Activated CD4-positive, alpha-beta T cell treated with anti-CD3 and anti-CD28 coated beads for 36 hours (primary cell): ENCODE data around the gene EBF3. TPM values are rescaled to one million over a fixed set of nuclear protein-coding genes. Genes with fewer than 3 reads are reported as not detected.

ENCODE experiments used
- ATAC-seq: fragments of 200-7000 bp; cut with Tn5 transposase; one replicate; pipeline ENCODE4 v1.10.0; 2021; ENCODE audit warnings: mild to moderate bottlenecking, moderate library complexity
- CTCF ChIA-PET: fragments of 350-600 bp; sonication (Branson Sonifier 250); formaldehyde crosslinking; loops from one replicate; lab custom pipeline; 2021; ENCODE audit warnings: antibody characterized with exemption; lab: Charles Lee
- POLR2A ChIA-PET: fragments of 350-600 bp; sonication (Branson Sonifier 250); formaldehyde crosslinking; loops from one replicate; lab custom pipeline; 2021; ENCODE audit warnings: antibody characterized with exemption, inconsistent platforms; lab: Charles Lee
- DNase-seq: peaks from one replicate; pipeline ENCODE4 v3.0.0-alpha.2; 2020
- H3K27ac Mint-ChIP-seq: one replicate; pipeline ENCODE4 v1.8.0; 2021; ENCODE audit warnings: mixed read lengths
- H3K27me3 Mint-ChIP-seq: one replicate; pipeline ENCODE4 v1.8.0; 2021; ENCODE audit warnings: mixed read lengths
- H3K36me3 Mint-ChIP-seq: one replicate; pipeline ENCODE4 v1.8.0; 2021; ENCODE audit warnings: low read depth, mixed read lengths
- H3K4me1 Mint-ChIP-seq: one replicate; pipeline ENCODE4 v1.8.0; 2021; ENCODE audit warnings: mixed read lengths
- H3K4me3 Mint-ChIP-seq: one replicate; pipeline ENCODE4 v1.8.0; 2021; ENCODE audit warnings: mild to moderate bottlenecking, moderate library complexity, mixed read lengths
- H3K9me3 Mint-ChIP-seq: one replicate; pipeline ENCODE4 v1.8.0; 2021; ENCODE audit warnings: low read depth, mixed read lengths
- intact Hi-C, 2 experiments: fragments of 100-400 bp; cut with DNase I in 1 of 2; cut with micrococcal nuclease in 1 of 2; formaldehyde crosslinking; loops; one replicate each; pipeline versions ENCODE4 v1.14.2 to v1.15.1; 2022 to 2024; cut with DNase I, micrococcal nuclease
- total RNA-seq, 2 experiments: library from RNA; stranded (reverse); gene quantifications; one replicate each; pipeline ENCODE4 v1.2.3, GENCODE V29; 2021

Gene EBF3
- total RNA-seq, 2 experiments from 2014 or later: not detected

GRCh38 chr10:129840196-129840590 is 123.9 kb downstream of the EBF3 start:
- Mint-ChIP-seq H3K9me3 (no peaks in the 10 kb centered on the region), H3K4me3 (no peak overlapping the region), H3K4me1 (no peaks in the 10 kb centered on the region), H3K36me3 (no peaks in the 10 kb centered on the region), H3K27me3 (no peaks in the 10 kb centered on the region), H3K27ac (no peak overlapping the region)
- ATAC-seq (no peak), DNase-seq (no peak)
- CTCF ChIA-PET: no interaction called here
- POLR2A ChIA-PET: no interaction called here
- intact Hi-C loops: no loop called here

DNA sequence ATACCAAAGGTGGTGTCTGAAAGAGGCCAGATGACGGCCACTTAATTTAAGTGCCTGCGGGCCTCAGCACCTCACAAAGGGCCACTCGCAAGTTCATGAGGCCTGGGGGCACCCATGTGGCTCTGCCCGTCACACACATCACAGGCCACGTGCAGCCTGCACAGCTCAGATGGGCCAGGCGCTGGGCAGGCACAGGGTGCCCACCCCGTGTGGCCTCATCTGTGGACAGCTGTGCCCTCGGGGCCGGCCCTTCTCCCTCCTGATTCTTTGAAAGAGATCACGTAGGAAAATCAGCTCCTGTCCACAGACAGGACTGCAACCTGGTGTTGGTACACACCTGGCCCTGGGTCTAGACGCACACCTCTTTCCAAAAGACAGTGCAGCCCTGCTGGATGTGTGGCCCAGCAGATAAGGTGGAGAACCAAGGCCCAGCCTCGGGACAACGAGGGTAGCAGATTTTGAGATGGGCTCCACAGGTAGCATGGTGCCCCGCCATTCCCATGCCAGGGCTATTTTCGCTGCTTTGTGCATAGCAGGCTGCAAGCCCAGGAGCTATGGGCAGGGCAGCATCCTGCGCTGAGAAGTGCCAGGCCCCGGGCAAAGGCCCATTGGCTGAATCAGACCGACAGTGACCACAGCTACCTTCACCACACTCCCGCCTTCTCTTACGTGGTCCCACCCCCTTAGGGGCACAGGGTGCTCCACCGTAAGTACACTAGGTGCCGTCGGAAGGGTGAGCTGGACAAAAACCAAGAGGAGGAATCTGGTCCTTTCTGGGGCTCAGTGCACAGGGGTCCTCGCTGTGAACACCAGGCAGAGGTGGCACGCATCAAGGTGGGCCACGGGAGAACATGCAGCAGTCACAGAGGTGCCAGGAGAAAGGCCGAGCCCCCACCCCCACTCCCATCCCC is 124.5 kb downstream of the EBF3 start:
- H3K27me3 Mint-ChIP-seq: no peaks in the 10 kb centered on the region
- ChIA-PET POLR2A (no interaction called here), CTCF (no interaction called here)
- no peaks in the 10 kb centered on the region for H3K36me3 Mint-ChIP-seq
- H3K4me3 Mint-ChIP-seq: no peak overlapping the region
- no peaks in the 10 kb centered on the region for H3K4me1 Mint-ChIP-seq
- no peak for ATAC-seq
- no peaks in the 10 kb centered on the region for H3K9me3 Mint-ChIP-seq
- intact Hi-C loops: no loop called here
- H3K27ac Mint-ChIP-seq: no peak overlapping the region
- no peak for DNase-seq

GRCh38 chr10:129838794-129839193 is 125.3 kb downstream of the EBF3 start:
- H3K27ac Mint-ChIP-seq: no peak overlapping the region
- intact Hi-C loops: no loop called here
- no peaks in the 10 kb centered on the region for H3K36me3 Mint-ChIP-seq
- CTCF ChIA-PET: no interaction called here
- H3K27me3 Mint-ChIP-seq: no peaks in the 10 kb centered on the region
- no peaks in the 10 kb centered on the region for H3K9me3 Mint-ChIP-seq
- POLR2A ChIA-PET: no interaction called here
- no peaks in the 10 kb centered on the region for H3K4me1 Mint-ChIP-seq
- H3K4me3 Mint-ChIP-seq: no peak overlapping the region
- ATAC-seq (no peak), DNase-seq (no peak)

GRCh38 chr10:129837909-129838582 is 126.0 kb downstream of the EBF3 start:
- POLR2A ChIA-PET: no interaction called here

GRCh38 chr10:129836253-129836652 is 127.8 kb downstream of the EBF3 start:
- DNase-seq (no peak), ATAC-seq (no peak)
- CTCF ChIA-PET: interaction anchor here (0.6 to 1.0 kb wide), 2 partner anchors 8 to 97 kb away, joined by 3 read pairs; no protein-coding TSS in a partner anchor
- H3K27ac Mint-ChIP-seq: no peak overlapping the region
- H3K9me3 Mint-ChIP-seq: no peaks in the 10 kb centered on the region
- H3K4me3 Mint-ChIP-seq: no peak overlapping the region
- no peaks in the 10 kb centered on the region for H3K27me3 Mint-ChIP-seq
- H3K36me3 Mint-ChIP-seq: no peaks in the 10 kb centered on the region
- no peaks in the 10 kb centered on the region for H3K4me1 Mint-ChIP-seq
- intact Hi-C loops: no loop called here
- POLR2A ChIA-PET: no interaction called here

More at GRCh38 chr10:129837909-129838582, 126.0 kb downstream of the EBF3 start:
- H3K9me3 Mint-ChIP-seq: no peaks in the 10 kb centered on the region
- H3K27me3 Mint-ChIP-seq: no peaks in the 10 kb centered on the region
- CTCF ChIA-PET: no interaction called here
- no peaks in the 10 kb centered on the region for H3K4me1 Mint-ChIP-seq
- H3K4me3 Mint-ChIP-seq: no peak overlapping the region
- H3K36me3 Mint-ChIP-seq: no peaks in the 10 kb centered on the region
- ATAC-seq: no peak
- H3K27ac Mint-ChIP-seq: no peak overlapping the region
- intact Hi-C loops: no loop called here
- DNase-seq: no peak

GRCh38 chr10:129833994-129834739 is 129.9 kb downstream of the EBF3 start:
- no peaks in the 10 kb centered on the region for H3K27me3 Mint-ChIP-seq
- no peak overlapping the region for H3K4me3 Mint-ChIP-seq
- POLR2A ChIA-PET: no interaction called here

GRCh38 chr10:129833468-129833950 is 130.6 kb downstream of the EBF3 start:
- Mint-ChIP-seq H3K27ac (no peak overlapping the region), H3K4me3 (no peak overlapping the region), H3K4me1 (no peaks in the 10 kb centered on the region), H3K9me3 (no peaks in the 10 kb centered on the region), H3K27me3 (no peaks in the 10 kb centered on the region), H3K36me3 (no peaks in the 10 kb centered on the region)
- POLR2A ChIA-PET: no interaction called here
- intact Hi-C loops: no loop called here
- ATAC-seq (no peak), DNase-seq (no peak)
- CTCF ChIA-PET: no interaction called here

More at GRCh38 chr10:129833994-129834739, 129.9 kb downstream of the EBF3 start:
- intact Hi-C loops: no loop called here
- ATAC-seq (no peak), DNase-seq (no peak)
- Mint-ChIP-seq H3K27ac (no peak overlapping the region), H3K9me3 (no peaks in the 10 kb centered on the region), H3K36me3 (no peaks in the 10 kb centered on the region), H3K4me1 (no peaks in the 10 kb centered on the region)
- CTCF ChIA-PET: no interaction called here

DNA sequence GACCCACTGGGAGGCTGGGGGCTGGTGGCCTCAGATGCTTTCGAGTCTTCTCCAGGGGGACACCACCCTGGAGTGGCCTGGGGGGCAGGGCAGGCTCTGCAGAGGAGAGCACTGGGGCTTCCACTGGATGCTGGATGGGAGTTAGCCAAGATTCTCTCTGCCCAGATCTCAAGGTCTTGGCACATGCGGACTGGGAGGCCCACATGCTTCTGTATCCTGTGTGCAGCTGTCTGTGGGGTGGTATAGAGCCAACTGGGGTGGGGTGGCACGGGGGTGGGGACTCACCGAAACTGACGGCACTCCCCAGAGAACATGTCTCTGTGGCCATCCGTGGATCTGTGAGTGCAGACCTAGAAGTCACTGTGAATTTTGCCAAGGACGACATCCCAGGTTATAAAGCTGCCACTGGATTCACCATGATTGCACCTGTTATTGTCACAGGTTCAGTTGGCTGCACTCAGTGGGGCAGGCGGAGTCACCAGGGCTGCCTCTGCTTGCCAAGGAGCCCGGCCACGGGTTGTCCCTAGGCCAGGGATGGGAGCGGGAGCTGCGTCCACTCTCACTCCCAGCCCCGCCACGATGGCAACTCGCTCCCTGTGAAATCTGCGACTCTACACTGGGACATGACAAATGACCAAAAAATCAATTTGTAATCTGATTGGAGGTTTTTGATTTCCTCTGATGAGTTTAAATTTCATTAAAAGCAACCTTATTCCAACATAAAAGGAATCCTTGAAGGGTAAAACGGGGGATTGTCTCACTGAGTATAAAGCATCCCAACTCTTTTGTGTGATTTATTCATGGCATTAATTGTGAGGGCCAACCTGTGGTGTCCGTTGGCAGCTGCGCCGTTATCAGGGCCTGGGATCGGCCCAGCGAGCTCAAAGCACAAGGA is 131.3 kb downstream of the EBF3 start:
- Mint-ChIP-seq H3K4me1 (no peaks in the 10 kb centered on the region), H3K9me3 (no peaks in the 10 kb centered on the region), H3K27ac (no peak overlapping the region), H3K4me3 (no peak overlapping the region), H3K36me3 (no peaks in the 10 kb centered on the region), H3K27me3 (no peaks in the 10 kb centered on the region)
- ATAC-seq (no peak), DNase-seq (no peak)
- ChIA-PET CTCF (no interaction called here), POLR2A (no interaction called here)
- intact Hi-C loops: no loop called here

DNA sequence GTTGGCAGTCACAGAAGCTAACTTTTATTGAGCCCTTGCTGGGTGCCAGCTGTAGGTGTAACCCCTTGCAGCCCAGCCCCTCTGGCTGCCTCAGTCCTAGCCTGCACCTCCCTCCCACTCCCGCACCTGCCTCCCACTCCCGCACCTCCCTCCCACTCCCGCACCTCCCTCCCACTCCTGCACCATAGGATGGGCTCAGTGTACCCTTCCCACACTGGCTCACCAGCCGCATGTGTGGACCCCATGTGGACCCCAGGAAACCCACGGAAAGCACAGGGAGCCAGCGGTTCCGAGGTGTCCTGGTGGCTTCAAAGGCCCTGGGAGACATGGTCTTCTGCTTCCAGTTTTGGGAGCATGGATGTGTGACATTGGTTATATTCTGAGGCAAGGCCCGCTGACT is 132.9 kb downstream of the EBF3 start:
- no peak for DNase-seq
- no peak overlapping the region for H3K4me3 Mint-ChIP-seq
- H3K4me1 Mint-ChIP-seq: no peaks in the 10 kb centered on the region
- no peak for ATAC-seq
- H3K27me3 Mint-ChIP-seq: no peaks in the 10 kb centered on the region
- H3K36me3 Mint-ChIP-seq: no peaks in the 10 kb centered on the region
- H3K27ac Mint-ChIP-seq: no peak overlapping the region
- CTCF ChIA-PET: no interaction called here
- intact Hi-C loops: no loop called here
- POLR2A ChIA-PET: no interaction called here
- no peaks in the 10 kb centered on the region for H3K9me3 Mint-ChIP-seq

- no peak for ATAC-seq
- intact Hi-C loops: no loop called here
Observed at GRCh38 chr10:129825826-129826225, 138.2 kb downstream of the EBF3 start.

GRCh38 chr10:129825221-129825620 is 138.9 kb downstream of the EBF3 start:
- Mint-ChIP-seq H3K4me1 (no peaks in the 10 kb centered on the region), H3K27me3 (no peaks in the 10 kb centered on the region), H3K9me3 (no peaks in the 10 kb centered on the region), H3K4me3 (no peak overlapping the region), H3K36me3 (no peaks in the 10 kb centered on the region), H3K27ac (no peak overlapping the region)
- CTCF ChIA-PET: interaction anchor here (0.7 kb wide), 1 partner anchor 355 kb away, joined by 3 read pairs; no protein-coding TSS in a partner anchor
- ATAC-seq (no peak), DNase-seq (no peak)
- intact Hi-C loops: no loop called here
- POLR2A ChIA-PET: no interaction called here

More at GRCh38 chr10:129825826-129826225, 138.2 kb downstream of the EBF3 start:
- Mint-ChIP-seq H3K9me3 (no peaks in the 10 kb centered on the region), H3K4me1 (no peaks in the 10 kb centered on the region), H3K36me3 (no peaks in the 10 kb centered on the region), H3K27me3 (no peaks in the 10 kb centered on the region), H3K27ac (no peak overlapping the region), H3K4me3 (no peak overlapping the region)
- CTCF ChIA-PET: no interaction called here
- POLR2A ChIA-PET: no interaction called here
- no peak for DNase-seq
